ENCODE results near the gene NCOA7.

GRCh38 chr6:125866433-125866832, 75.7 kb downstream of the NCOA7 start:
- TF ChIP-seq CTCF (IDR thresholded peaks at IDR 0.05; ENCODE audit: low read depth, low read length, poor library complexity, severe bottlenecking) (no peak), EZH2phosphoT487 (IDR thresholded peaks at IDR 0.05; ENCODE audit: borderline replicate concordance, low read length) (no peak)
